AG09319 (cell line): ENCODE measurements around the gene EHD3.

ENCODE experiments used
- DNase-seq: peaks from one replicate; pipeline ENCODE4 v3.0.0-alpha.2; 2010; ENCODE audit warnings: low read depth; ENCODE audit errors: extremely low read depth
- CTCF ChIP-seq: IDR thresholded peaks from 2 replicates; pipeline ENCODE4 v1.5.1; 2011; ENCODE audit warnings: low read depth, mild to moderate bottlenecking, inconsistent platforms, low read length, moderate library complexity

The EHD3 gene

DNA sequence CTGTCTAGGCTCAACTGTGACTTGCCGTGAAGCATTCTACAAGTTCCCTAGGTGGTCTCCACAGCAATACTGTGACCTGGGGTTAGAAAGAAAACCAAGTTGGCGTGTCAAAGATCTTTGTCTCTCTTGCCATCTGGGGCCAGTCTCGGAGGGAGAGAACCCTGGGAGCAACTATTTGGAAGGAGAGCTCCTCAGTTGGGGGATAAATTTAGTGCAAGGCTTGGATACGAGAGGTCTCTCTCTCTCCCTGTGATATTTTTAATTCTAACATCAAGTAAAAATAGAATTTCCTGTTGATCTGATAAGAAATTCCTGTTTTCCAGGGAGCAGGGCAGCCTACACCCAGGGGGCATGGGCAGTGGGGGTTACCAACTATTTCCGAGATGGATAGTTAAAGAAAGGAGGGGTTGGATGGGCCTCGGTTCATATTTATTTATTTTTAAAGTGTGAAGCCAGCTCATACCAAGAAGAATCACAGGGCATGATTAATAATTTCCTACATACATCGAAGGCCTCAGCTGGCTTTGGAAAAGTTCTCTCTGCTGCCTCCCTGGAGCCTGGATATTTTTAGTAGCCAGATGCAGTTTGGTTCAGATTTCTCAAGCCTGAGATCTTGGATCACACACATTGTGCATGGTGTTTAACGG, 62.8 kb downstream of the EHD3 start:
- no peak; the same call in 1 of the 2 replicates for TF ChIP-seq CTCF
- DNase-seq, result no peak

DNA sequence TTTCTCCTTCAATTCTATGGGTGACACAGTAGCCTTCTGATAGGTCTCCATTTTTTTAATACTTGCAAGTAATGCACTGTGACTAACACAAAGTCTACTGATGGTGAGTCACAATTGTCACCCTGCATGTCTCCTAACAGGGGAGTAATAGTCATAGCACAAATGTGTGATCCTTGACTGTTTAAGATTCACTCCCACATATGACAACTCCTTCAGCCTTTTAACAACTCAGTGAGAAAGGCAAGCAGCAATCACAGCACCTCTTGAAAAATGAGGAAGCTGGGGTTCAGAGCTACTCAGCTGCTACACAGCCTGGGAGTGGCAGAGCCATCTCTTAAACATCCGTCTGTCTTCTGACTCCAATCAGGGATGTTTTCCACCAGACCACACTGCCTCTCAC, 63.8 kb downstream of the EHD3 start:
- no peak for DNase-seq
- no peak for TF ChIP-seq CTCF

DNA sequence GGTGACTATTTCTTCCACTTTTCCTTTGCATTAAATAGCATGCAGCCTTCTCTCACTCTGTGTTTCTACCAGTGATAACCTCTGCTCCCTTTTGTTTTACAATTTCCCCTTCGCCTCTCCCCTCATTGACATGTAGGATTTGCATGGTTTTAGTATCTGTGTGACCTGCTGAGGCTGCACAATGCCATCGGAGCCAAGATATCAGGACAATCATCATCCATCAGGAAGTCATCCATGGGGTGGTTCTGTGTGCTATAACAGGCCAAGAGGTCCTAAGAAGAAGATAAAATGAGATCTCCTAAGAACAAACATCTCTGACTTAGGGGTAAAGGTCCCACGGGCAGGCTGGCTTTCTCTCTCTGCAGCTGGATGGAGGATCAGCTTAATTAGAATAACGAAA, 65.6 kb downstream of the EHD3 start:
- TF ChIP-seq CTCF, result no peak
- DNase-seq, result no peak

DNA sequence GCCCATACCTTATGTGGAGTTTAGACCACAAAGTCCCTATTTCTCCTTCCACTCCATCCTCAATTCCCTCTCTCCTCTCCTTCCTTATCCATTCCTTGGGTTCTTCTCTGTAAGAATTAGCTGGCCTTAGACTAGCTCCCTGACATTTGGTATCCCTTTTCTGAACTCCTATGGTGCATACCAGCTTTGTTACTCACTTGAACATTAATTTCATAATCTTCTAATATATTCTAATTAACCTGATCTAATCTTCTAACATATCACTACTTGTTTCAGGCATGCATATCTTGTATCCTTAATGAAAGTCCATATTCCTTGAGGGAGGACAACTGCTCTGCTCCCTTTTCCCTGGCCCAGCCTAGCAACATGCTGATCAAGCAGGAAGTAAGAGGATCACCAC, 66.4 kb downstream of the EHD3 start:
- DNase-seq, result no peak
- TF ChIP-seq CTCF, result no peak

GRCh38 chr2:31302940-31303563, 69.1 kb downstream of the EHD3 start:
- no peak for DNase-seq
- no peak for TF ChIP-seq CTCF

DNA sequence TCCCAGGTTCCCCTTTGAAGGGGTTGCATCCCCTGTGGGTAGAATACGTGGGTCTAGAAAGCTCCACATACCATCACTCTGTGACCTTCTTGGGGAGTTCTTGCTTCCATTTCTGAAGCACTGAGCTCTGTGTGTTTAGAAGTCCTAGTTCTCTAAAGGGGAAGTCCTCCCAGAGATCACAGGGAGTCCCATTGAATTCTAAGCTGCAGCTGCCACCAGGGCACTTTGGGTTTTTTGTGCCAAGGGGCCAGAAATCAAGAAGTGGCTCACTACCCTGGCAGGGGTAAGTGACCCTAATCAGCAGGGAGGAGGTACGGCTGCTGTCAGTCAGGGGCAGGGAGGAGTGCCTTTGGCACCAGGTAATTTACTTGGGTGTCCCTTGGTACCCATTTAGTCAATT, 70.9 kb downstream of the EHD3 start:
- no peak for TF ChIP-seq CTCF
- no peak for DNase-seq

GRCh38 chr2:31312898-31313297, 78.9 kb downstream of the EHD3 start:
- no peak for DNase-seq
- TF ChIP-seq CTCF, result no peak
